Measurements from ENCODE around the gene RASGRP2.

- TF ChIP-seq CTCF (IDR thresholded peaks at IDR 0.05; ENCODE audit: low read length) (no peak), EZH2 (IDR thresholded peaks at IDR 0.05; ENCODE audit: borderline replicate concordance, low read length) (no peak)
These were observed 19.8 kb downstream of the RASGRP2 start for GRCh38 chr11:64723907-64724862.

Measured in OCI-LY1 (cell line).